ENCODE measurements around the gene PPIL1. TPM values are rescaled to one million over a fixed set of nuclear protein-coding genes. Genes with fewer than 3 reads are reported as not detected.
A peak's percentile ranks its signal among the peaks of the same experiment; 100 is the strongest.

Gene PPIL1
- total RNA-seq, 2 donors from 2014 or later: 18.7 to 35.9 TPM

GRCh38 chr6:36838896-36839748 lies 35.5 kb downstream of the PPIL1 start, which contains the start of gene CPNE5:
CPNE5 (minus strand) TSS chr6:36839444; CDS start chr6:36839377, 67 bp downstream.
- H3K9me3 ChIP-seq: no peaks in the 10 kb centered on the region
- no peaks in the 10 kb centered on the region for H3K36me3 ChIP-seq
- TF ChIP-seq POLR2AphosphoS5 (IDR thresholded peaks at IDR 0.05) (no peak), POLR2A (IDR thresholded peaks at IDR 0.05) (no peak), CTCF (IDR thresholded peaks at IDR 0.05) (no peak)
- peaks cover 9% of the 10 kb centered on the region for H3K4me1 ChIP-seq (replicated peaks)
- H3K27me3 ChIP-seq (replicated peaks; ENCODE audit: insufficient read depth): no peaks in the 10 kb centered on the region
- intact Hi-C loops (cut with DNase I): no loop called here
- WGBS: 13% methylated on average over 49 of the region's 57 CpGs
- peak within 1 kb of the TSS; percentile 26 to 44 for H3K4me3 ChIP-seq
- DNase-seq (ENCODE audit: low spot score): no peak
- H3K27ac ChIP-seq: peak within 1 kb of the TSS in 1 of 2 donors; percentile 36

GRCh38 chr6:36837686-36838085 lies 36.9 kb downstream of the PPIL1 start:
- no peaks in the 10 kb centered on the region for H3K27me3 ChIP-seq (replicated peaks; ENCODE audit: insufficient read depth)
- 94% methylated on average over 6 of the region's 6 CpGs for WGBS

GRCh38 chr6:36837022-36837339 lies 37.6 kb downstream of the PPIL1 start:
- Histone ChIP-seq H3K27ac (no peak overlapping the region), H3K4me1 (replicated peaks) (peaks cover 9% of the 10 kb centered on the region), H3K9me3 (no peaks in the 10 kb centered on the region), H3K36me3 (no peaks in the 10 kb centered on the region), H3K4me3 (no peak overlapping the region), H3K27me3 (replicated peaks; ENCODE audit: insufficient read depth) (no peaks in the 10 kb centered on the region)
- no peak for DNase-seq (ENCODE audit: low spot score)
- WGBS: 100% methylated on average over 2 of the region's 2 CpGs
- TF ChIP-seq CTCF (IDR thresholded peaks at IDR 0.05) (no peak), POLR2AphosphoS5 (IDR thresholded peaks at IDR 0.05) (no peak), POLR2A (IDR thresholded peaks at IDR 0.05) (no peak)
- intact Hi-C loops (cut with DNase I): no loop called here

More at GRCh38 chr6:36837686-36838085, 36.9 kb downstream of the PPIL1 start:
- TF ChIP-seq POLR2AphosphoS5 (IDR thresholded peaks at IDR 0.05): no peak
- TF ChIP-seq CTCF (IDR thresholded peaks at IDR 0.05): no peak
- TF ChIP-seq POLR2A (IDR thresholded peaks at IDR 0.05): no peak
- Histone ChIP-seq H3K4me3 (no peak overlapping the region), H3K9me3 (no peaks in the 10 kb centered on the region), H3K27ac (no peak overlapping the region), H3K4me1 (replicated peaks) (peaks cover 9% of the 10 kb centered on the region), H3K36me3 (no peaks in the 10 kb centered on the region)
- no peak for DNase-seq (ENCODE audit: low spot score)
- intact Hi-C loops (cut with DNase I): no loop called here

- Histone ChIP-seq H3K4me3 (no peak overlapping the region), H3K4me1 (replicated peaks) (peaks cover 9% of the 10 kb centered on the region), H3K27ac (no peak overlapping the region), H3K9me3 (no peaks in the 10 kb centered on the region), H3K27me3 (replicated peaks; ENCODE audit: insufficient read depth) (no peaks in the 10 kb centered on the region), H3K36me3 (no peaks in the 10 kb centered on the region)
- WGBS: 90% methylated on average over 3 of the region's 3 CpGs
- TF ChIP-seq CTCF (IDR thresholded peaks at IDR 0.05): no peak
- no peak for TF ChIP-seq POLR2A (IDR thresholded peaks at IDR 0.05)
- no peak for TF ChIP-seq POLR2AphosphoS5 (IDR thresholded peaks at IDR 0.05)
- intact Hi-C loops (cut with DNase I): no loop called here
- DNase-seq (ENCODE audit: low spot score): no peak
Measured at GRCh38 chr6:36836111-36837021, 38.2 kb downstream of the PPIL1 start.
